ENCODE data around the gene DYNC1H1. TPM values are rescaled to one million over a fixed set of nuclear protein-coding genes. Genes with fewer than 3 reads are reported as not detected.

DYNC1H1 gene
- total RNA-seq, 1 experiment from 2014 or later = 438 TPM

DNA sequence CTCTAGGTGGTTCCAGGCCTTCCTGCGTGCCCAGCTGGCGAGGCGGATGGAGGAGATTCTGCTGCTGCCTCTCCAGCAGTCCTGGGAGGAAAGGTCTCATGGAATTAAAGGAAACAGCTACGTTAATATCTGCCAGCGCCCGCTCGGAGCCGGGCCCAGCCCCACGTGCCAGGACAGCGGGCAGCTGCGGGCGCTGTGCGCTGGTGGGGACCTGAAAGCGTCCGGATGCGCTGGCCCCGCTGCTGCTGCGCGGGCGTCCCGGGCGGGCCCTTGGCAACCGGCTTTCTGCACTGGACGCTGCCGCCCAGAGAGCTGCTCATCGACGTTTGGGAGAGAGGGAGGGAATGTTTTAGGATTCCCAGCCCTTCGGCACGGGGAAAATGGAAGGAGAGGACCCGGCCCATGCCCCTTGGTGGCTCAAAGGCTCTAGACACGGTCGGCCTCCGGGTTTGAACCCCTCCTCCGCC, 8.6 kb upstream of the DYNC1H1 start:
- DNase-seq (ENCODE audit: low spot score) (no peak), ATAC-seq (no peak)
- CTCF ChIA-PET = interaction anchor here (1.0 kb wide), 1 partner anchor 185 kb away, joined by 3 read pairs; no protein-coding TSS in a partner anchor

DNA sequence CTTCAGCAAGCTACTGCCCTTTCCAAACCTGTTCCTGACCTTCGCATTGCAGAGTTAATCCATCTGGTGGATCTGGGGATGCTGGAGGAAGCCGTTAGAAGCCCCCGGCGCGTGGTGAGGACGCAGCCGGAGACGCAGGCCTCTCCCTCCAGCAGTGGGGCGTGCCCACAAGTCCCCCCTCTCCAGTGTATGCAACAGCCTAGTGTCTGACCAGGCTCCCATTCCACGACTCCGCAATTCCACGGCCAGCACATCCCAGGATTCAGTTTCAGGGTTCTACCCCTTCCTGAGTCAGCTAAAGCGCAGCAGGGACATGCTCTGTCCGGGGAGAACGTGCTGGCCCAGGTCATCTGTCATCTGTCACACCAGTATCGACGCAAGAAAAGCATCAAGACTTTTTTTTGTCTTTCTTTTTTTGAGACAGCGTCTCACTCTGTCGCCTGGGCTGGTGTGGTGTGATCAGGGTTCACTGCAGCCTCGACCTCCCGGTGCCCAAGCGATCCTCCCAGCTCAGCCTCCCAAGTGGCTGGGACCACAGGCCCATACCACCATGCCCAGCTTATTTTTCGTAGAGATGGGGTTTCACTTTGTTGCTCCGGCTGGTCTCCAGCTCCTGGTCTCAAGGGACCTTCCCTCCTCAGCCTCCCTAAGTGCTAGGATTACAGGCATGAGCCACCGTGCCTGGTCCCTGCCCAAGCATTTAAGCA, 8.0 kb upstream of the DYNC1H1 start:
- Mint-ChIP-seq H3K4me1 (peaks cover 10% of the 10 kb centered on the region), H3K36me3 (no peaks in the 10 kb centered on the region), H3K9me3 (no peaks in the 10 kb centered on the region), H3K27me3 (ENCODE audit: low read depth) (peaks cover 14% of the 10 kb centered on the region), H3K27ac (no peak overlapping the region), H3K4me3 (no peak overlapping the region)
- no peak for DNase-seq (ENCODE audit: low spot score)
- no peak for ATAC-seq
- TF ChIP-seq ZNF396 (CRISPR knock-in tag; IDR thresholded peaks at IDR 0.05; ENCODE audit: borderline replicate concordance) (no peak), MXD4 (CRISPR knock-in tag; IDR thresholded peaks at IDR 0.05; ENCODE audit: borderline replicate concordance) (no peak), ZNF423 (CRISPR knock-in tag; IDR thresholded peaks at IDR 0.05) (no peak), EMX1 (CRISPR knock-in tag; IDR thresholded peaks at IDR 0.05) (no peak), SOX15 (CRISPR knock-in tag; IDR thresholded peaks at IDR 0.05) (no peak)
- TF ChIP-seq, protein P1, sequence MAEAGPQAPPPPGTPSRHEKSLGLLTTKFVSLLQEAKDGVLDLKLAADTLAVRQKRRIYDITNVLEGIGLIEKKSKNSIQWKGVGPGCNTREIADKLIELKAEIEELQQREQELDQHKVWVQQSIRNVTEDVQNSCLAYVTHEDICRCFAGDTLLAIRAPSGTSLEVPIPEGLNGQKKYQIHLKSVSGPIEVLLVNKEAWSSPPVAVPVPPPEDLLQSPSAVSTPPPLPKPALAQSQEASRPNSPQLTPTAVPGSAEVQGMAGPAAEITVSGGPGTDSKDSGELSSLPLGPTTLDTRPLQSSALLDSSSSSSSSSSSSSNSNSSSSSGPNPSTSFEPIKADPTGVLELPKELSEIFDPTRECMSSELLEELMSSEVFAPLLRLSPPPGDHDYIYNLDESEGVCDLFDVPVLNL (CRISPR knock-in tag; IDR thresholded peaks at IDR 0.05; ENCODE audit: borderline replicate concordance, low read depth) = no peak
- TF ChIP-seq, protein P2, sequence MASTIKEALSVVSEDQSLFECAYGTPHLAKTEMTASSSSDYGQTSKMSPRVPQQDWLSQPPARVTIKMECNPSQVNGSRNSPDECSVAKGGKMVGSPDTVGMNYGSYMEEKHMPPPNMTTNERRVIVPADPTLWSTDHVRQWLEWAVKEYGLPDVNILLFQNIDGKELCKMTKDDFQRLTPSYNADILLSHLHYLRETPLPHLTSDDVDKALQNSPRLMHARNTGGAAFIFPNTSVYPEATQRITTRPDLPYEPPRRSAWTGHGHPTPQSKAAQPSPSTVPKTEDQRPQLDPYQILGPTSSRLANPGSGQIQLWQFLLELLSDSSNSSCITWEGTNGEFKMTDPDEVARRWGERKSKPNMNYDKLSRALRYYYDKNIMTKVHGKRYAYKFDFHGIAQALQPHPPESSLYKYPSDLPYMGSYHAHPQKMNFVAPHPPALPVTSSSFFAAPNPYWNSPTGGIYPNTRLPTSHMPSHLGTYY (CRISPR knock-in tag; IDR thresholded peaks at IDR 0.05) = no peak
- CTCF ChIA-PET = interaction anchor here (1.0 kb wide), 1 partner anchor 185 kb away, joined by 3 read pairs; no protein-coding TSS in a partner anchor
- POLR2A ChIA-PET = no interaction called here

More for the DNA sequence above, 8.6 kb upstream of the DYNC1H1 start:
- Mint-ChIP-seq H3K9me3 (no peaks in the 10 kb centered on the region), H3K4me3 (no peak overlapping the region), H3K27ac (no peak overlapping the region), H3K4me1 (peaks cover 7% of the 10 kb centered on the region), H3K36me3 (no peaks in the 10 kb centered on the region), H3K27me3 (ENCODE audit: low read depth) (peaks cover 8% of the 10 kb centered on the region)
- POLR2A ChIA-PET = no interaction called here
- TF ChIP-seq, protein P3, sequence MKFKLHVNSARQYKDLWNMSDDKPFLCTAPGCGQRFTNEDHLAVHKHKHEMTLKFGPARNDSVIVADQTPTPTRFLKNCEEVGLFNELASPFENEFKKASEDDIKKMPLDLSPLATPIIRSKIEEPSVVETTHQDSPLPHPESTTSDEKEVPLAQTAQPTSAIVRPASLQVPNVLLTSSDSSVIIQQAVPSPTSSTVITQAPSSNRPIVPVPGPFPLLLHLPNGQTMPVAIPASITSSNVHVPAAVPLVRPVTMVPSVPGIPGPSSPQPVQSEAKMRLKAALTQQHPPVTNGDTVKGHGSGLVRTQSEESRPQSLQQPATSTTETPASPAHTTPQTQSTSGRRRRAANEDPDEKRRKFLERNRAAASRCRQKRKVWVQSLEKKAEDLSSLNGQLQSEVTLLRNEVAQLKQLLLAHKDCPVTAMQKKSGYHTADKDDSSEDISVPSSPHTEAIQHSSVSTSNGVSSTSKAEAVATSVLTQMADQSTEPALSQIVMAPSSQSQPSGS (CRISPR knock-in tag; IDR thresholded peaks at IDR 0.05; ENCODE audit: borderline replicate concordance, low read depth) = no peak
- TF ChIP-seq EMX1 (CRISPR knock-in tag; IDR thresholded peaks at IDR 0.05) = no peak
- TF ChIP-seq JAZF1 (CRISPR knock-in tag; IDR thresholded peaks at IDR 0.05) = no peak
- TF ChIP-seq, protein P4, sequence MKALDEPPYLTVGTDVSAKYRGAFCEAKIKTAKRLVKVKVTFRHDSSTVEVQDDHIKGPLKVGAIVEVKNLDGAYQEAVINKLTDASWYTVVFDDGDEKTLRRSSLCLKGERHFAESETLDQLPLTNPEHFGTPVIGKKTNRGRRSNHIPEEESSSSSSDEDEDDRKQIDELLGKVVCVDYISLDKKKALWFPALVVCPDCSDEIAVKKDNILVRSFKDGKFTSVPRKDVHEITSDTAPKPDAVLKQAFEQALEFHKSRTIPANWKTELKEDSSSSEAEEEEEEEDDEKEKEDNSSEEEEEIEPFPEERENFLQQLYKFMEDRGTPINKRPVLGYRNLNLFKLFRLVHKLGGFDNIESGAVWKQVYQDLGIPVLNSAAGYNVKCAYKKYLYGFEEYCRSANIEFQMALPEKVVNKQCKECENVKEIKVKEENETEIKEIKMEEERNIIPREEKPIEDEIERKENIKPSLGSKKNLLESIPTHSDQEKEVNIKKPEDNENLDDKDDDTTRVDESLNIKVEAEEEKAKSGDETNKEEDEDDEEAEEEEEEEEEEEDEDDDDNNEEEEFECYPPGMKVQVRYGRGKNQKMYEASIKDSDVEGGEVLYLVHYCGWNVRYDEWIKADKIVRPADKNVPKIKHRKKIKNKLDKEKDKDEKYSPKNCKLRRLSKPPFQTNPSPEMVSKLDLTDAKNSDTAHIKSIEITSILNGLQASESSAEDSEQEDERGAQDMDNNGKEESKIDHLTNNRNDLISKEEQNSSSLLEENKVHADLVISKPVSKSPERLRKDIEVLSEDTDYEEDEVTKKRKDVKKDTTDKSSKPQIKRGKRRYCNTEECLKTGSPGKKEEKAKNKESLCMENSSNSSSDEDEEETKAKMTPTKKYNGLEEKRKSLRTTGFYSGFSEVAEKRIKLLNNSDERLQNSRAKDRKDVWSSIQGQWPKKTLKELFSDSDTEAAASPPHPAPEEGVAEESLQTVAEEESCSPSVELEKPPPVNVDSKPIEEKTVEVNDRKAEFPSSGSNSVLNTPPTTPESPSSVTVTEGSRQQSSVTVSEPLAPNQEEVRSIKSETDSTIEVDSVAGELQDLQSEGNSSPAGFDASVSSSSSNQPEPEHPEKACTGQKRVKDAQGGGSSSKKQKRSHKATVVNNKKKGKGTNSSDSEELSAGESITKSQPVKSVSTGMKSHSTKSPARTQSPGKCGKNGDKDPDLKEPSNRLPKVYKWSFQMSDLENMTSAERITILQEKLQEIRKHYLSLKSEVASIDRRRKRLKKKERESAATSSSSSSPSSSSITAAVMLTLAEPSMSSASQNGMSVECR (CRISPR knock-in tag; IDR thresholded peaks at IDR 0.05; ENCODE audit: borderline replicate concordance) = no peak
- TF ChIP-seq ZNF416 (CRISPR knock-in tag; IDR thresholded peaks at IDR 0.05) = no peak
- TF ChIP-seq ZNF121 (CRISPR knock-in tag; IDR thresholded peaks at IDR 0.05) = no peak
- TF ChIP-seq ZNF138 (CRISPR knock-in tag; conservative IDR thresholded peaks at IDR 0.05) = no peak
- TF ChIP-seq CBFB (CRISPR knock-in tag; IDR thresholded peaks at IDR 0.05; ENCODE audit: low read depth) = no peak
- no peak for TF ChIP-seq ZNF423 (CRISPR knock-in tag; IDR thresholded peaks at IDR 0.05)
